ENCODE data around the gene PROM1. TPM values are rescaled to one million over a fixed set of nuclear protein-coding genes. Genes with fewer than 3 reads are reported as not detected.

The PROM1 gene
- total and polyA plus RNA-seq, 4 donors: 1.2 to 5.2 (median 3.7) TPM

DNA sequence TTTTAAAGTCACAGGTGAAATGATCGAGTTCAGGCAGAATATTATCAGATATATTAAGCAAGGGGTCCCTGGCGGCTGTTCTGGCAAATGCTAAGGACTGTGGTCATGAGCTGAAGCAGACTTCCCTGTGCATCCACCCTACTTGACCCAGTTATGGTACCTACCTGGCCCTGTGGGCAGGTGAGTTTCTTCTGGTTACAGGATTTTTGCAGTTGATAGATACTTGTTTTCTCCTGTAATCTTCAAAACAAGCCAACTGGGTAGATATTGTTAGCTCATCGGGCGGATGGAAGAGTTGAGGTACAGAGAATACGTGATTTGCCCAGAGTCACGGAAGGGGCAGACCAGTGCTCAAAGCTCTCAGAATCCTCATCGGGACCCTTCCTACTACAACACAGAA, 18.5 kb upstream of the PROM1 start:
- TF ChIP-seq FOXA1 (IDR thresholded peaks at IDR 0.05) (no peak), RAD21 (IDR thresholded peaks at IDR 0.05) (no peak), TAF1 (conservative IDR thresholded peaks at IDR 0.05) (no peak), EGR1 (IDR thresholded peaks at IDR 0.05; ENCODE audit: low read depth in 2 of 2) (no peak), NR2F2 (IDR thresholded peaks at IDR 0.05) (no peak), SP1 (IDR thresholded peaks at IDR 0.05) (no peak), GABPA (IDR thresholded peaks at IDR 0.05 in 1 of 2, conservative IDR thresholded peaks at IDR 0.05 in 1 of 2) (no peak), FOXA2 (IDR thresholded peaks at IDR 0.05) (no peak), RXRA (IDR thresholded peaks at IDR 0.05) (no peak), HNF4A (conservative IDR thresholded peaks at IDR 0.05) (no peak), HNF4G (IDR thresholded peaks at IDR 0.05) (no peak)
- TF ChIP-seq, protein P1, sequence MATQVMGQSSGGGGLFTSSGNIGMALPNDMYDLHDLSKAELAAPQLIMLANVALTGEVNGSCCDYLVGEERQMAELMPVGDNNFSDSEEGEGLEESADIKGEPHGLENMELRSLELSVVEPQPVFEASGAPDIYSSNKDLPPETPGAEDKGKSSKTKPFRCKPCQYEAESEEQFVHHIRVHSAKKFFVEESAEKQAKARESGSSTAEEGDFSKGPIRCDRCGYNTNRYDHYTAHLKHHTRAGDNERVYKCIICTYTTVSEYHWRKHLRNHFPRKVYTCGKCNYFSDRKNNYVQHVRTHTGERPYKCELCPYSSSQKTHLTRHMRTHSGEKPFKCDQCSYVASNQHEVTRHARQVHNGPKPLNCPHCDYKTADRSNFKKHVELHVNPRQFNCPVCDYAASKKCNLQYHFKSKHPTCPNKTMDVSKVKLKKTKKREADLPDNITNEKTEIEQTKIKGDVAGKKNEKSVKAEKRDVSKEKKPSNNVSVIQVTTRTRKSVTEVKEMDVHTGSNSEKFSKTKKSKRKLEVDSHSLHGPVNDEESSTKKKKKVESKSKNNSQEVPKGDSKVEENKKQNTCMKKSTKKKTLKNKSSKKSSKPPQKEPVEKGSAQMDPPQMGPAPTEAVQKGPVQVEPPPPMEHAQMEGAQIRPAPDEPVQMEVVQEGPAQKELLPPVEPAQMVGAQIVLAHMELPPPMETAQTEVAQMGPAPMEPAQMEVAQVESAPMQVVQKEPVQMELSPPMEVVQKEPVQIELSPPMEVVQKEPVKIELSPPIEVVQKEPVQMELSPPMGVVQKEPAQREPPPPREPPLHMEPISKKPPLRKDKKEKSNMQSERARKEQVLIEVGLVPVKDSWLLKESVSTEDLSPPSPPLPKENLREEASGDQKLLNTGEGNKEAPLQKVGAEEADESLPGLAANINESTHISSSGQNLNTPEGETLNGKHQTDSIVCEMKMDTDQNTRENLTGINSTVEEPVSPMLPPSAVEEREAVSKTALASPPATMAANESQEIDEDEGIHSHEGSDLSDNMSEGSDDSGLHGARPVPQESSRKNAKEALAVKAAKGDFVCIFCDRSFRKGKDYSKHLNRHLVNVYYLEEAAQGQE (IDR thresholded peaks at IDR 0.05): no peak
- TF ChIP-seq, protein P2, sequence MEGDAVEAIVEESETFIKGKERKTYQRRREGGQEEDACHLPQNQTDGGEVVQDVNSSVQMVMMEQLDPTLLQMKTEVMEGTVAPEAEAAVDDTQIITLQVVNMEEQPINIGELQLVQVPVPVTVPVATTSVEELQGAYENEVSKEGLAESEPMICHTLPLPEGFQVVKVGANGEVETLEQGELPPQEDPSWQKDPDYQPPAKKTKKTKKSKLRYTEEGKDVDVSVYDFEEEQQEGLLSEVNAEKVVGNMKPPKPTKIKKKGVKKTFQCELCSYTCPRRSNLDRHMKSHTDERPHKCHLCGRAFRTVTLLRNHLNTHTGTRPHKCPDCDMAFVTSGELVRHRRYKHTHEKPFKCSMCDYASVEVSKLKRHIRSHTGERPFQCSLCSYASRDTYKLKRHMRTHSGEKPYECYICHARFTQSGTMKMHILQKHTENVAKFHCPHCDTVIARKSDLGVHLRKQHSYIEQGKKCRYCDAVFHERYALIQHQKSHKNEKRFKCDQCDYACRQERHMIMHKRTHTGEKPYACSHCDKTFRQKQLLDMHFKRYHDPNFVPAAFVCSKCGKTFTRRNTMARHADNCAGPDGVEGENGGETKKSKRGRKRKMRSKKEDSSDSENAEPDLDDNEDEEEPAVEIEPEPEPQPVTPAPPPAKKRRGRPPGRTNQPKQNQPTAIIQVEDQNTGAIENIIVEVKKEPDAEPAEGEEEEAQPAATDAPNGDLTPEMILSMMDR (IDR thresholded peaks at IDR 0.05; ENCODE audit: low read depth, low read length, missing input control): no peak
- TF ChIP-seq, protein P3, sequence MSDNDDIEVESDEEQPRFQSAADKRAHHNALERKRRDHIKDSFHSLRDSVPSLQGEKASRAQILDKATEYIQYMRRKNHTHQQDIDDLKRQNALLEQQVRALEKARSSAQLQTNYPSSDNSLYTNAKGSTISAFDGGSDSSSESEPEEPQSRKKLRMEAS (IDR thresholded peaks at IDR 0.05): no peak
- Histone ChIP-seq H3K27ac (ENCODE audit: low read depth in 1 of 2, low read length in 2 of 2) (no peak overlapping the region), H3K4me3 (ENCODE audit: low read depth in 1 of 3, low read length in 3 of 3) (no peak overlapping the region), H3K4me1 (ENCODE audit: control insufficient read depth in 4 of 4, insufficient read depth in 4 of 4, low read length in 3 of 4) (peaks cover 0 to 3% (median 0%) of the 10 kb centered on the region in 4 donors), H3K36me3 (ENCODE audit: control insufficient read depth in 4 of 4, insufficient read depth in 3 of 4, low read depth in 1 of 4, low read length in 3 of 4) (no peaks in the 10 kb centered on the region), H3K9me3 (ENCODE audit: control insufficient read depth in 4 of 4, low read length in 3 of 4) (no peaks in the 10 kb centered on the region), H3K27me3 (ENCODE audit: control insufficient read depth in 4 of 4, insufficient read depth in 4 of 4, low read length in 3 of 4) (no peaks in the 10 kb centered on the region), H3K9ac (ENCODE audit: low read depth in 1 of 2, low read length in 2 of 2) (no peak overlapping the region)
- WGBS: 92% methylated on average over 7 of the region's 7 CpGs
- DNase-seq (ENCODE audit: low spot score): no peak

DNA sequence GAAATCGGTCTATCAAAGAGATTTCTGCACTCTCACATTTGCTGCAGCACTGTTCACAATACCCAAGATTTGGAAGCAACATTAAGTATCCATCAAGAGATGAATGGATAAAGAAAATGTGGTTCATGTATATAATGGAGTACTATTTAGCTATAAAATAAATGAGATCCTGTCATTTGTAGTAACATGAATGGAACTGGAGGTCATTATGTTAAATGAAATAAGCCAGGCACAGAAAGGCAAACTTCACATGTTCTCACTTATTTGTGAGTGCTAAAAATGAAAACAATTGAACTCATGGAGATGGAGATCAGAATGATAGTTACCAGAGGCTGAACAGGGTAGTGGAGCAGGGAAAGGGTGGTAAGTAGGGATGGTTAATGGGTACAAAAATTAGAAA, 17.0 kb upstream of the PROM1 start:
- H3K36me3 ChIP-seq (ENCODE audit: control insufficient read depth in 4 of 4, insufficient read depth in 3 of 4, low read depth in 1 of 4, low read length in 3 of 4): no peaks in the 10 kb centered on the region
- no peak overlapping the region for H3K4me3 ChIP-seq (ENCODE audit: low read depth in 1 of 3, low read length in 3 of 3)
- H3K27me3 ChIP-seq (ENCODE audit: control insufficient read depth in 4 of 4, insufficient read depth in 4 of 4, low read length in 3 of 4): no peaks in the 10 kb centered on the region
- H3K4me1 ChIP-seq (ENCODE audit: control insufficient read depth in 4 of 4, insufficient read depth in 4 of 4, low read length in 3 of 4): no peaks in the 10 kb centered on the region
- no peaks in the 10 kb centered on the region for H3K9me3 ChIP-seq (ENCODE audit: control insufficient read depth in 4 of 4, low read length in 3 of 4)
- no peak overlapping the region for H3K27ac ChIP-seq (ENCODE audit: low read depth in 1 of 2, low read length in 2 of 2)
- H3K9ac ChIP-seq (ENCODE audit: low read depth in 1 of 2, low read length in 2 of 2): no peak overlapping the region
- 77% methylated on average over 1 of the region's 1 CpG for WGBS
- DNase-seq (ENCODE audit: low spot score): no peak
- no peak for TF ChIP-seq SP1 (IDR thresholded peaks at IDR 0.05)
- TF ChIP-seq, protein P3 (IDR thresholded peaks at IDR 0.05): no peak
- TF ChIP-seq, protein P1 (IDR thresholded peaks at IDR 0.05): no peak
- no peak for TF ChIP-seq EGR1 (IDR thresholded peaks at IDR 0.05; ENCODE audit: low read depth in 2 of 2)
- no peak for TF ChIP-seq YY1 (IDR thresholded peaks at IDR 0.05)
- TF ChIP-seq, protein P4, sequence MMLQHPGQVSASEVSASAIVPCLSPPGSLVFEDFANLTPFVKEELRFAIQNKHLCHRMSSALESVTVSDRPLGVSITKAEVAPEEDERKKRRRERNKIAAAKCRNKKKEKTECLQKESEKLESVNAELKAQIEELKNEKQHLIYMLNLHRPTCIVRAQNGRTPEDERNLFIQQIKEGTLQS (IDR thresholded peaks at IDR 0.05): no peak
- TF ChIP-seq RXRA (IDR thresholded peaks at IDR 0.05): no peak
- no peak for TF ChIP-seq FOXA2 (IDR thresholded peaks at IDR 0.05)
- no peak for TF ChIP-seq HNF4G (IDR thresholded peaks at IDR 0.05)
- TF ChIP-seq HNF4A (conservative IDR thresholded peaks at IDR 0.05): no peak
- TF ChIP-seq, protein P2 (IDR thresholded peaks at IDR 0.05; ENCODE audit: low read depth, low read length, missing input control): no peak
- no peak for TF ChIP-seq NR2F2 (IDR thresholded peaks at IDR 0.05)
- TF ChIP-seq FOXA1 (IDR thresholded peaks at IDR 0.05): no peak
- no peak for TF ChIP-seq TAF1 (conservative IDR thresholded peaks at IDR 0.05)
- TF ChIP-seq, protein P5, sequence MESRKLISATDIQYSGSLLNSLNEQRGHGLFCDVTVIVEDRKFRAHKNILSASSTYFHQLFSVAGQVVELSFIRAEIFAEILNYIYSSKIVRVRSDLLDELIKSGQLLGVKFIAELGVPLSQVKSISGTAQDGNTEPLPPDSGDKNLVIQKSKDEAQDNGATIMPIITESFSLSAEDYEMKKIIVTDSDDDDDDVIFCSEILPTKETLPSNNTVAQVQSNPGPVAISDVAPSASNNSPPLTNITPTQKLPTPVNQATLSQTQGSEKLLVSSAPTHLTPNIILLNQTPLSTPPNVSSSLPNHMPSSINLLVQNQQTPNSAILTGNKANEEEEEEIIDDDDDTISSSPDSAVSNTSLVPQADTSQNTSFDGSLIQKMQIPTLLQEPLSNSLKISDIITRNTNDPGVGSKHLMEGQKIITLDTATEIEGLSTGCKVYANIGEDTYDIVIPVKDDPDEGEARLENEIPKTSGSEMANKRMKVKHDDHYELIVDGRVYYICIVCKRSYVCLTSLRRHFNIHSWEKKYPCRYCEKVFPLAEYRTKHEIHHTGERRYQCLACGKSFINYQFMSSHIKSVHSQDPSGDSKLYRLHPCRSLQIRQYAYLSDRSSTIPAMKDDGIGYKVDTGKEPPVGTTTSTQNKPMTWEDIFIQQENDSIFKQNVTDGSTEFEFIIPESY (IDR thresholded peaks at IDR 0.05): no peak
